Liver (tissue), 9 donors: Measurements from ENCODE around the gene TBCCD1. TPM values are rescaled to one million over a fixed set of nuclear protein-coding genes. Genes with fewer than 3 reads are reported as not detected.

Source experiments
- DNase-seq: peaks from one replicate; pipeline ENCODE4 v3.0.0-alpha.2; 2017; ENCODE audit warnings: low spot score
- H3K27ac ChIP-seq, 2 donors: one replicate each; pipeline ENCODE4 v1.7.0; 2013; ENCODE audit warnings: inconsistent platforms in 2 of 2, low read length in 2 of 2, control low read depth in 1 of 2, low read depth in 1 of 2, mild to moderate bottlenecking in 1 of 2
- H3K27me3 ChIP-seq, 4 donors: one replicate each; pipeline versions ENCODE4 v1.6.1 to v1.7.0; 2013; ENCODE audit warnings: low read length in 3 of 4, inconsistent platforms in 1 of 4, mild to moderate bottlenecking in 1 of 4, moderate library complexity in 1 of 4; ENCODE audit not compliant: control insufficient read depth in 4 of 4, insufficient read depth in 4 of 4
- H3K36me3 ChIP-seq, 4 donors: one replicate each; pipeline versions ENCODE4 v1.6.1 to v1.7.0; 2013; ENCODE audit warnings: low read length in 3 of 4, mild to moderate bottlenecking in 3 of 4, low read depth in 1 of 4, moderate library complexity in 1 of 4; ENCODE audit not compliant: control insufficient read depth in 4 of 4, insufficient read depth in 3 of 4
- H3K4me1 ChIP-seq, 4 donors: one replicate each; pipeline versions ENCODE4 v1.6.1 to v1.7.0; 2013; ENCODE audit warnings: low read length in 3 of 4, mild to moderate bottlenecking in 3 of 4, moderate library complexity in 1 of 4; ENCODE audit not compliant: control insufficient read depth in 4 of 4, insufficient read depth in 4 of 4
- H3K4me3 ChIP-seq, 3 donors: one replicate each; pipeline versions ENCODE4 v1.6.1 to v1.7.0; 2013; ENCODE audit warnings: low read length in 3 of 3, control low read depth in 1 of 3, low read depth in 1 of 3, mild to moderate bottlenecking in 1 of 3
- H3K9ac ChIP-seq, 2 donors: one replicate each; pipeline ENCODE4 v1.7.0; 2013; ENCODE audit warnings: low read length in 2 of 2, mild to moderate bottlenecking in 2 of 2, moderate library complexity in 2 of 2, control low read depth in 1 of 2, low read depth in 1 of 2
- H3K9me3 ChIP-seq, 4 donors: one replicate each; pipeline versions ENCODE4 v1.6.1 to v1.7.0; 2013; ENCODE audit warnings: low read length in 3 of 4; ENCODE audit not compliant: control insufficient read depth in 4 of 4
- ATF3 ChIP-seq: IDR thresholded peaks from 2 replicates; pipeline ENCODE4 v1.6.1; 2016; ENCODE audit warnings: antibody characterized with exemption
- CTCF ChIP-seq: fragments of 150-350 bp; IDR thresholded peaks from 2 replicates; pipeline ENCODE4 v1.5.1; 2017; ENCODE audit warnings: improper control_type of control experiment, low read depth, low read length; ENCODE audit not compliant: missing input control
- EGR1 ChIP-seq, 2 donors: IDR thresholded peaks; 2 replicates each; pipeline ENCODE4 v1.6.1; 2016 to 2018; ENCODE audit warnings: antibody characterized with exemption in 2 of 2, low read depth in 2 of 2
- FOXA1 ChIP-seq: IDR thresholded peaks from 2 replicates; pipeline ENCODE4 v1.6.1; 2016; ENCODE audit warnings: antibody characterized with exemption
- FOXA2 ChIP-seq: IDR thresholded peaks from 2 replicates; pipeline ENCODE4 v1.6.1; 2016; ENCODE audit warnings: antibody characterized with exemption
- GABPA ChIP-seq, 2 donors: IDR thresholded peaks in 1 of 2; conservative IDR thresholded peaks in 1 of 2; 2 replicates each; pipeline ENCODE4 v1.6.1; 2016; ENCODE audit warnings: antibody characterized with exemption in 2 of 2, mild to moderate bottlenecking in 1 of 2, moderate library complexity in 1 of 2
- HNF4A ChIP-seq, 2 donors: conservative IDR thresholded peaks; 2 replicates each; pipeline ENCODE4 v1.6.1; 2016; ENCODE audit warnings: antibody characterized with exemption in 2 of 2, mild to moderate bottlenecking in 2 of 2
- HNF4G ChIP-seq: IDR thresholded peaks from 2 replicates; pipeline ENCODE4 v1.6.1; 2016; ENCODE audit warnings: antibody characterized with exemption
- JUND ChIP-seq, 2 donors: IDR thresholded peaks; 2 replicates each; pipeline ENCODE4 v1.6.1; 2016; ENCODE audit warnings: antibody characterized with exemption in 2 of 2
- NR2F2 ChIP-seq: IDR thresholded peaks from 2 replicates; pipeline ENCODE4 v1.6.1; 2016; ENCODE audit warnings: antibody characterized with exemption
- RAD21 ChIP-seq, 2 donors: IDR thresholded peaks; 2 replicates each; pipeline ENCODE4 v1.6.1; 2016; ENCODE audit warnings: antibody characterized with exemption in 2 of 2, mild to moderate bottlenecking in 2 of 2
- RXRA ChIP-seq, 2 donors: IDR thresholded peaks; 2 replicates each; pipeline ENCODE4 v1.6.1; 2017 to 2018; ENCODE audit warnings: antibody characterized with exemption in 2 of 2, mild to moderate bottlenecking in 1 of 2
- SP1 ChIP-seq: IDR thresholded peaks from 2 replicates; pipeline ENCODE4 v1.6.1; 2018; ENCODE audit warnings: antibody characterized with exemption, mild to moderate bottlenecking
- TAF1 ChIP-seq: conservative IDR thresholded peaks from 2 replicates; pipeline ENCODE4 v1.6.1; 2016; ENCODE audit warnings: antibody characterized with exemption, mild to moderate bottlenecking
- YY1 ChIP-seq: IDR thresholded peaks from 2 replicates; pipeline ENCODE4 v1.6.1; 2016; ENCODE audit warnings: antibody characterized with exemption, mild to moderate bottlenecking
- ZBTB33 ChIP-seq: IDR thresholded peaks from 2 replicates; pipeline ENCODE4 v1.6.1; 2016; ENCODE audit warnings: antibody characterized with exemption
- WGBS: extraction: QIAGEN DNeasy Blood & Tissue Kit; methylation state at CpG from one replicate; pipeline ENCODE4 v1.1.7; 2013; 5-methylcytosine and 5-hydroxymethylcytosine counted together
- polyA plus RNA-seq, 2 donors: library from polyadenylated mRNA; stranded (reverse) in 1 of 2; unstranded in 1 of 2; fragments of 200-250 nt in 1 of 2; fragments of >200 nt in 1 of 2; fragmentation: Nextera tagmentation in 1 of 2; extraction: Ambion mirVana in 1 of 2; gene quantifications; one replicate each; pipeline versions ENCODE4 v1.2.1 to v1.2.3, GENCODE V29; 2013 to 2015
- total RNA-seq, 2 donors: library from RNA; depleted of rRNA; stranded (reverse); fragments of >200 nt; gene quantifications; one replicate each; pipeline ENCODE4 v1.2.3, GENCODE V29; 2014
- TF ChIP-seq, protein P1 (sequence below): IDR thresholded peaks from 2 replicates; pipeline ENCODE4 v1.6.1; 2016; ENCODE audit warnings: antibody characterized with exemption, mild to moderate bottlenecking
- TF ChIP-seq, protein P2 (sequence below): IDR thresholded peaks from 2 replicates; pipeline ENCODE4 v1.6.1; 2016; ENCODE audit warnings: antibody characterized with exemption
- donor health status: healthy.
- donor health status: healthy.
- donor health status: healthy.
- donor health status: healthy.
- donor health status: healthy.

TBCCD1 gene
- total and polyA plus RNA-seq, 4 donors, result 4.9 to 16.2 (median 10.6) TPM

DNA sequence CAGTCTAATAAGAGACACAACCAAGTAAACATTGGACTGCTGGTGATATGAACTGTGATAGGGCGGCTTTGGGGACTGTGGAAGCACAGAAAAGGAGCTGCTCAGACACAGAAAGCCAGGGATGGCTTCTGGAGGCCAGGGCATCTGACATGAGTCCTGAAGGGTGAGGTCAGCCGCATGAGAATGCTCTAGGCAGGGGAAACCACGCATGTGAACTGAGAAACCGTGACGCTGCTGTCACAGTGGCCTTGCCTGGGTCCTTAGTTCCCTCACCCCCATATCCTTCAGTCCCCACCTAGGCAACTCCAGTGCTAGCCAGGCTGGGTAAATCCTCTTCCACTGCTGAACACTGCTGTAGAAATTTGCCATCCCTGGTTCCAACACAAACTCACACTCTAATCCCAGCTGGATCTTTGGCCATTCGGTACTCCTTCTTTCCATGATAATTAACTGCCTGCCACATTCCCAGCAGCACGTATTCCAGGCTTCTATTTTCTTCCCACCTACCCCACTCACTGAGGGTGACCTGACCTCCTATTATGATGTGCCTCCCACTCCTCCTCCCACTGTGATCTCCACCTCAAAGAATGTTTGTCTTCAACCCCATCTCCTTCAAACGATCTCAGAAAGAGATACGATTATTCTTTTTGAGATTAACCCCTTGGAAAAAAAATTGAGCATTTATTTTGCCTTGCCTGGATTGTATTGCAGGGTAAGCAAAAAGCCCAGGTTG is 54.4 kb downstream of the TBCCD1 start:
- no peaks in the 10 kb centered on the region for H3K4me1 ChIP-seq
- no peak overlapping the region for H3K4me3 ChIP-seq
- WGBS, result 60% methylated on average over 9 of the region's 9 CpGs
- peaks cover 0 to 3% (median 0%) of the 10 kb centered on the region in 4 donors for H3K9me3 ChIP-seq
- no peaks in the 10 kb centered on the region for H3K36me3 ChIP-seq
- H3K27ac ChIP-seq, result no peak overlapping the region
- TF ChIP-seq EGR1 (IDR thresholded peaks at IDR 0.05; ENCODE audit: low read depth in 2 of 2) (no peak), TAF1 (no peak), JUND (IDR thresholded peaks at IDR 0.05) (no peak), GABPA (IDR thresholded peaks at IDR 0.05 in 1 of 2, conservative IDR thresholded peaks at IDR 0.05 in 1 of 2) (no peak), FOXA2 (no peak), ZBTB33 (no peak), HNF4G (no peak), ATF3 (no peak), RXRA (IDR thresholded peaks at IDR 0.05) (no peak), CTCF (no peak), RAD21 (IDR thresholded peaks at IDR 0.05) (no peak), HNF4A (conservative IDR thresholded peaks at IDR 0.05) (no peak)
- TF ChIP-seq, protein P1, sequence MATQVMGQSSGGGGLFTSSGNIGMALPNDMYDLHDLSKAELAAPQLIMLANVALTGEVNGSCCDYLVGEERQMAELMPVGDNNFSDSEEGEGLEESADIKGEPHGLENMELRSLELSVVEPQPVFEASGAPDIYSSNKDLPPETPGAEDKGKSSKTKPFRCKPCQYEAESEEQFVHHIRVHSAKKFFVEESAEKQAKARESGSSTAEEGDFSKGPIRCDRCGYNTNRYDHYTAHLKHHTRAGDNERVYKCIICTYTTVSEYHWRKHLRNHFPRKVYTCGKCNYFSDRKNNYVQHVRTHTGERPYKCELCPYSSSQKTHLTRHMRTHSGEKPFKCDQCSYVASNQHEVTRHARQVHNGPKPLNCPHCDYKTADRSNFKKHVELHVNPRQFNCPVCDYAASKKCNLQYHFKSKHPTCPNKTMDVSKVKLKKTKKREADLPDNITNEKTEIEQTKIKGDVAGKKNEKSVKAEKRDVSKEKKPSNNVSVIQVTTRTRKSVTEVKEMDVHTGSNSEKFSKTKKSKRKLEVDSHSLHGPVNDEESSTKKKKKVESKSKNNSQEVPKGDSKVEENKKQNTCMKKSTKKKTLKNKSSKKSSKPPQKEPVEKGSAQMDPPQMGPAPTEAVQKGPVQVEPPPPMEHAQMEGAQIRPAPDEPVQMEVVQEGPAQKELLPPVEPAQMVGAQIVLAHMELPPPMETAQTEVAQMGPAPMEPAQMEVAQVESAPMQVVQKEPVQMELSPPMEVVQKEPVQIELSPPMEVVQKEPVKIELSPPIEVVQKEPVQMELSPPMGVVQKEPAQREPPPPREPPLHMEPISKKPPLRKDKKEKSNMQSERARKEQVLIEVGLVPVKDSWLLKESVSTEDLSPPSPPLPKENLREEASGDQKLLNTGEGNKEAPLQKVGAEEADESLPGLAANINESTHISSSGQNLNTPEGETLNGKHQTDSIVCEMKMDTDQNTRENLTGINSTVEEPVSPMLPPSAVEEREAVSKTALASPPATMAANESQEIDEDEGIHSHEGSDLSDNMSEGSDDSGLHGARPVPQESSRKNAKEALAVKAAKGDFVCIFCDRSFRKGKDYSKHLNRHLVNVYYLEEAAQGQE, result no peak
- TF ChIP-seq, protein P2, sequence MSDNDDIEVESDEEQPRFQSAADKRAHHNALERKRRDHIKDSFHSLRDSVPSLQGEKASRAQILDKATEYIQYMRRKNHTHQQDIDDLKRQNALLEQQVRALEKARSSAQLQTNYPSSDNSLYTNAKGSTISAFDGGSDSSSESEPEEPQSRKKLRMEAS, result no peak
- peaks cover 0 to 4% (median 0%) of the 10 kb centered on the region in 4 donors for H3K27me3 ChIP-seq
- H3K9ac ChIP-seq, result no peak overlapping the region
- DNase-seq, result no peak

DNA sequence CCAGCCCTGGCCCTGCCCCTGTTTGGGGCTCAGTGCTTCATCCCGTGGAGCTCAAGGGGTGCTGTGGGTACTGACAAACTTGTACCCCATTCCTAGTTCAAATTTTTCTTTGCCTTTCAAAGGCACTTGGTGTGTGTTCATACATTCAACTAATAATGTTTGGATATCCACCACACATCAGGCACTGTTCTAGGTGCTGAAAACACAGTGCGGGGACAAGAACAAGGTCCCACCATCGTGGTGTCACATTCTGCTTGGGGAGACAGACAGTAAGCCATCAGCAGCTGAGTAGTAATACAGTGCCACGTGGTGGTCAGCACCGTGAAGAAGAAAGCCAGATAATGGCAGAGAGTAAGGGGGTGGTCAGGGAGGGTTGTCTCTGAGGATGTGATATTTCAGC is 55.4 kb downstream of the TBCCD1 start:
- Histone ChIP-seq H3K9me3 (peaks cover 0 to 1% (median 0%) of the 10 kb centered on the region in 4 donors), H3K36me3 (no peaks in the 10 kb centered on the region), H3K4me3 (no peak overlapping the region), H3K27ac (no peak overlapping the region), H3K9ac (no peak overlapping the region), H3K27me3 (peaks cover 0 to 4% (median 0%) of the 10 kb centered on the region in 4 donors), H3K4me1 (no peaks in the 10 kb centered on the region)
- 69% methylated on average over 5 of the region's 5 CpGs for WGBS
- DNase-seq, result no peak
- TF ChIP-seq ZBTB33 (no peak), SP1 (no peak), YY1 (no peak), FOXA1 (no peak), CTCF (no peak), JUND (IDR thresholded peaks at IDR 0.05) (no peak), HNF4G (no peak), NR2F2 (no peak), RAD21 (IDR thresholded peaks at IDR 0.05) (no peak), GABPA (IDR thresholded peaks at IDR 0.05 in 1 of 2, conservative IDR thresholded peaks at IDR 0.05 in 1 of 2) (no peak), HNF4A (conservative IDR thresholded peaks at IDR 0.05) (no peak), RXRA (IDR thresholded peaks at IDR 0.05) (no peak)
